CD4-positive, CD25-positive, alpha-beta regulatory T cell (primary cell): Measurements from ENCODE around the gene RXFP1. TPM values are rescaled to one million over a fixed set of nuclear protein-coding genes. Genes with fewer than 3 reads are reported as not detected.

Experiments used
- ATAC-seq, 2 donors: fragments of 150-1000 bp; cut with Tn5 transposase; one replicate each; pipeline ENCODE4 v1.10.0; 2021; ENCODE audit warnings: low read depth in 2 of 2, moderate number of reproducible peaks in 2 of 2, moderate library complexity in 1 of 2
- DNase-seq, 3 donors: peaks; one replicate each; pipeline versions ENCODE4 v3.0.0 to v3.0.0-alpha.2; 2012 to 2022; ENCODE audit warnings: mixed read lengths in 1 of 3
- H3K27ac ChIP-seq: one replicate; pipeline ENCODE4 v1.7.0; 2013; ENCODE audit warnings: mild to moderate bottlenecking, low read length; ENCODE audit not compliant: insufficient read depth, poor library complexity, severe bottlenecking
- H3K27me3 ChIP-seq: one replicate; pipeline ENCODE4 v1.7.0; 2013; ENCODE audit warnings: low read length; ENCODE audit not compliant: control insufficient read depth, insufficient read depth
- H3K36me3 ChIP-seq: one replicate; pipeline ENCODE4 v1.7.0; 2013; ENCODE audit warnings: mild to moderate bottlenecking, low read length, moderate library complexity; ENCODE audit not compliant: control insufficient read depth, insufficient read depth
- H3K4me1 ChIP-seq: 2 replicates; pipeline ENCODE4 v1.7.0; 2013; ENCODE audit warnings: mild to moderate bottlenecking, low read length; ENCODE audit not compliant: insufficient read depth, control insufficient read depth, poor library complexity, severe bottlenecking
- H3K4me3 ChIP-seq: one replicate; pipeline ENCODE4 v1.7.0; 2013; ENCODE audit warnings: low read depth, mild to moderate bottlenecking, low read length, moderate library complexity
- H3K9me3 ChIP-seq, 2 experiments: 1 replicate in 1 of 2; 2 replicates in 1 of 2; pipeline ENCODE4 v1.7.0; 2013; ENCODE audit warnings: low read length in 2 of 2, mild to moderate bottlenecking in 1 of 2, moderate library complexity in 1 of 2; ENCODE audit not compliant: control insufficient read depth in 2 of 2
- H3K27ac Mint-ChIP-seq, 3 donors: one replicate each; pipeline ENCODE4 v1.8.0; 2020 to 2022; ENCODE audit warnings: mild to moderate bottlenecking in 3 of 3, mixed read lengths in 3 of 3, moderate library complexity in 2 of 3
- H3K27me3 Mint-ChIP-seq: one replicate; pipeline ENCODE4 v1.8.0; 2022; ENCODE audit warnings: mild to moderate bottlenecking, mixed read lengths
- H3K36me3 Mint-ChIP-seq: one replicate; pipeline ENCODE4 v1.8.0; 2020; ENCODE audit warnings: mixed read lengths
- H3K4me1 Mint-ChIP-seq, 4 donors: one replicate each; pipeline ENCODE4 v1.8.0; 2020 to 2022; ENCODE audit warnings: mixed read lengths in 4 of 4, mild to moderate bottlenecking in 1 of 4
- H3K4me3 Mint-ChIP-seq, 4 donors: one replicate each; pipeline ENCODE4 v1.8.0; 2020 to 2022; ENCODE audit warnings: mild to moderate bottlenecking in 4 of 4, mixed read lengths in 4 of 4, moderate library complexity in 3 of 4
- H3K9me3 Mint-ChIP-seq, 7 donors: one replicate each; pipeline ENCODE4 v1.8.0; 2020 to 2022; ENCODE audit warnings: mixed read lengths in 7 of 7, mild to moderate bottlenecking in 3 of 7, moderate library complexity in 2 of 7
- polyA plus RNA-seq, 4 donors: library from polyadenylated mRNA; unstranded; fragments of 300-500 nt; fragmentation: Illumina TruSeq; gene quantifications; one replicate each; pipeline ENCODE4 v1.2.3, GENCODE V29; 2021
- total RNA-seq: library from RNA; stranded (reverse); gene quantifications from one replicate; pipeline ENCODE4 v1.2.3, GENCODE V29; 2022

Gene RXFP1
- total and polyA plus RNA-seq, 5 donors from 2014 or later = not detected

DNA sequence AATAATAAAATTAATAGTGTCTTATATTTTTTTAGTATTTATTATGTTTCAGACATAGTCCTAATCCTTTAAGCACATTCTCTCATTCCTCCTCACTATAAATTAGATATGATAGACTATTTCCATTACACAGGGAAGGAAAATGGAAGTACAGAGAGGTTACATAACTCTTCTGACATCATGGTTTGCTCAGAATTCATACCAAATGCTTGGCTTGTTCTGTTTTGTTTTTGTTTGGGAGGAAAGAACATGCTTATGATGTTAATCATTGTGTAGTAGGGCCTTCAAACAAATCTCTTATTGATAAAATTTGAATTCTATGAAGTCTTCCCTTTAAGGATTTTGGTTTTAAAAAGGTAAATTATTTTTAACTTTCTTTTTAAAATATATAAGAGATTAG lies 59.5 kb downstream of the RXFP1 start:
- no peak overlapping the region for H3K4me3 ChIP-seq
- H3K27me3 ChIP-seq = no peaks in the 10 kb centered on the region
- no peaks in the 10 kb centered on the region for H3K36me3 Mint-ChIP-seq
- no peaks in the 10 kb centered on the region for H3K4me1 Mint-ChIP-seq
- H3K9me3 Mint-ChIP-seq = peaks cover 0 to 3% (median 0%) of the 10 kb centered on the region in 7 donors
- H3K27ac Mint-ChIP-seq = no peak overlapping the region
- H3K27ac ChIP-seq = no peak overlapping the region
- DNase-seq (no peak), ATAC-seq (no peak)
- no peaks in the 10 kb centered on the region for H3K36me3 ChIP-seq
- H3K4me1 ChIP-seq = no peaks in the 10 kb centered on the region
- H3K4me3 Mint-ChIP-seq = no peak overlapping the region
- H3K27me3 Mint-ChIP-seq = no peaks in the 10 kb centered on the region
- no peaks in the 10 kb centered on the region for H3K9me3 ChIP-seq

GRCh38 chr4:158586881-158587280 lies 65.2 kb downstream of the RXFP1 start:
- no peaks in the 10 kb centered on the region for H3K9me3 ChIP-seq
- peaks cover 0 to 3% (median 0%) of the 10 kb centered on the region in 7 donors for H3K9me3 Mint-ChIP-seq
- H3K4me1 Mint-ChIP-seq = no peaks in the 10 kb centered on the region
- H3K4me1 ChIP-seq = no peaks in the 10 kb centered on the region
- H3K36me3 Mint-ChIP-seq = no peaks in the 10 kb centered on the region
- no peak overlapping the region for H3K4me3 Mint-ChIP-seq
- ATAC-seq (no peak), DNase-seq (no peak)
- H3K4me3 ChIP-seq = no peak overlapping the region
- H3K27me3 Mint-ChIP-seq = peaks cover 9% of the 10 kb centered on the region
- no peak overlapping the region for H3K27ac Mint-ChIP-seq
- peaks cover 4% of the 10 kb centered on the region for H3K27me3 ChIP-seq
- H3K27ac ChIP-seq = no peak overlapping the region
- H3K36me3 ChIP-seq = no peaks in the 10 kb centered on the region

GRCh38 chr4:158588285-158588684 lies 66.6 kb downstream of the RXFP1 start:
- H3K9me3 Mint-ChIP-seq = peaks cover 0 to 3% (median 0%) of the 10 kb centered on the region in 7 donors
- H3K4me3 Mint-ChIP-seq = no peak overlapping the region
- H3K4me3 ChIP-seq = no peak overlapping the region
- no peak overlapping the region for H3K27ac Mint-ChIP-seq
- no peaks in the 10 kb centered on the region for H3K36me3 Mint-ChIP-seq
- H3K4me1 Mint-ChIP-seq = no peaks in the 10 kb centered on the region
- H3K27me3 Mint-ChIP-seq = peaks cover 12% of the 10 kb centered on the region
- H3K9me3 ChIP-seq = no peaks in the 10 kb centered on the region
- H3K36me3 ChIP-seq = no peaks in the 10 kb centered on the region
- DNase-seq (no peak), ATAC-seq (no peak)
- no peaks in the 10 kb centered on the region for H3K4me1 ChIP-seq
- H3K27me3 ChIP-seq = peaks cover 4% of the 10 kb centered on the region
- no peak overlapping the region for H3K27ac ChIP-seq

DNA sequence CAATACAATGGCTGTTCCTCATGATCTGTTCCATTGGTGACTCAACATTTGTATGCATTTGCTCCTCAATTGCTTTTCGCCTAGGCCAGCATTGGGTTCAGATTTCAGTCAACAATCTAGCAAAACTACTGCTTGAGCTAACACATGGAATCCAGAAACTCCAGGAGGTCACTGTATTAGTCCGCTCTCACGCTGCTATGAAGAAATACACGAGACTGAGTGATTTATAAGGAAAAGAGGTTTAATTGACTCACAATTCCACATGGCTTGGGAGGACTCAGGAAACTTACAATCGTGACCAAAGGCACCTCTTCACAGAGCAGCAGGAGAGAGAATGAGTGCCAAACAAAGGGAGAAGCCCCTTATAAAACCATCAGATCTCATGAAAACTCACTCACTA lies 67.1 kb downstream of the RXFP1 start:
- Mint-ChIP-seq H3K9me3 (peaks cover 0 to 3% (median 0%) of the 10 kb centered on the region in 7 donors), H3K36me3 (no peaks in the 10 kb centered on the region), H3K27ac (no peak overlapping the region), H3K4me1 (no peaks in the 10 kb centered on the region), H3K27me3 (peaks cover 12% of the 10 kb centered on the region), H3K4me3 (no peak overlapping the region)
- H3K36me3 ChIP-seq = no peaks in the 10 kb centered on the region
- no peaks in the 10 kb centered on the region for H3K4me1 ChIP-seq
- H3K27me3 ChIP-seq = peaks cover 4% of the 10 kb centered on the region
- no peak for DNase-seq
- no peak overlapping the region for H3K27ac ChIP-seq
- H3K9me3 ChIP-seq = no peaks in the 10 kb centered on the region
- ATAC-seq = no peak
- H3K4me3 ChIP-seq = no peak overlapping the region

- no peak overlapping the region for H3K4me3 Mint-ChIP-seq
- no peaks in the 10 kb centered on the region for H3K4me1 ChIP-seq
These were observed 68.6 kb downstream of the RXFP1 start for GRCh38 chr4:158590306-158590705.

GRCh38 chr4:158590824-158591223 lies 69.1 kb downstream of the RXFP1 start:
- peaks cover 12% of the 10 kb centered on the region for H3K27me3 Mint-ChIP-seq
- DNase-seq (no peak), ATAC-seq (no peak)
- Histone ChIP-seq H3K4me1 (no peaks in the 10 kb centered on the region), H3K9me3 (no peaks in the 10 kb centered on the region), H3K27me3 (peaks cover 4% of the 10 kb centered on the region), H3K4me3 (no peak overlapping the region), H3K36me3 (no peaks in the 10 kb centered on the region), H3K27ac (no peak overlapping the region)
- H3K27ac Mint-ChIP-seq = peak overlapping the region in 1 of 3 donors; percentile 29
- no peak overlapping the region for H3K4me3 Mint-ChIP-seq
- H3K4me1 Mint-ChIP-seq = no peaks in the 10 kb centered on the region
- H3K36me3 Mint-ChIP-seq = no peaks in the 10 kb centered on the region
- no peaks in the 10 kb centered on the region for H3K9me3 Mint-ChIP-seq

More at GRCh38 chr4:158590306-158590705, 68.6 kb downstream of the RXFP1 start:
- no peaks in the 10 kb centered on the region for H3K36me3 ChIP-seq
- no peak overlapping the region for H3K27ac Mint-ChIP-seq
- ATAC-seq (no peak), DNase-seq (no peak)
- no peaks in the 10 kb centered on the region for H3K36me3 Mint-ChIP-seq
- no peaks in the 10 kb centered on the region for H3K9me3 ChIP-seq
- H3K9me3 Mint-ChIP-seq = no peaks in the 10 kb centered on the region
- no peak overlapping the region for H3K27ac ChIP-seq
- no peaks in the 10 kb centered on the region for H3K4me1 Mint-ChIP-seq
- H3K27me3 ChIP-seq = peaks cover 4% of the 10 kb centered on the region
- H3K27me3 Mint-ChIP-seq = peaks cover 12% of the 10 kb centered on the region
- no peak overlapping the region for H3K4me3 ChIP-seq

- Histone ChIP-seq H3K4me1 (no peaks in the 10 kb centered on the region), H3K9me3 (no peaks in the 10 kb centered on the region), H3K4me3 (no peak overlapping the region), H3K27ac (no peak overlapping the region), H3K27me3 (no peaks in the 10 kb centered on the region), H3K36me3 (no peaks in the 10 kb centered on the region)
- DNase-seq = no peak
- no peaks in the 10 kb centered on the region for H3K4me1 Mint-ChIP-seq
- peaks cover 4% of the 10 kb centered on the region for H3K27me3 Mint-ChIP-seq
- H3K27ac Mint-ChIP-seq = no peak overlapping the region
- H3K36me3 Mint-ChIP-seq = no peaks in the 10 kb centered on the region
- H3K9me3 Mint-ChIP-seq = peaks cover 0 to 2% (median 0%) of the 10 kb centered on the region in 7 donors
- no peak for ATAC-seq
- no peak overlapping the region for H3K4me3 Mint-ChIP-seq
These were observed 76.4 kb downstream of the RXFP1 start for GRCh38 chr4:158597879-158598596.

GRCh38 chr4:158599150-158599549 lies 77.5 kb downstream of the RXFP1 start:
- H3K4me1 ChIP-seq = no peaks in the 10 kb centered on the region
- H3K27ac ChIP-seq = no peak overlapping the region
- no peaks in the 10 kb centered on the region for H3K36me3 ChIP-seq
- Mint-ChIP-seq H3K27ac (no peak overlapping the region), H3K4me1 (no peaks in the 10 kb centered on the region), H3K27me3 (peaks cover 4% of the 10 kb centered on the region), H3K4me3 (no peak overlapping the region), H3K9me3 (peaks cover 0 to 2% (median 0%) of the 10 kb centered on the region in 7 donors), H3K36me3 (no peaks in the 10 kb centered on the region)
- ATAC-seq (no peak), DNase-seq (no peak)
- no peaks in the 10 kb centered on the region for H3K9me3 ChIP-seq
- no peak overlapping the region for H3K4me3 ChIP-seq
- no peaks in the 10 kb centered on the region for H3K27me3 ChIP-seq
